CD8-positive, alpha-beta memory T cell (primary cell): ENCODE results near the gene NTN3. TPM values are rescaled to one million over a fixed set of nuclear protein-coding genes. Genes with fewer than 3 reads are reported as not detected.
A peak's percentile ranks its signal among the peaks of the same experiment; 100 is the strongest.

Experiments used
- CTCF ChIA-PET: fragments of 350-600 bp; sonication (Branson Sonifier 250); formaldehyde crosslinking; loops from one replicate; lab custom pipeline; 2021; ENCODE audit warnings: antibody characterized with exemption; lab: Charles Lee
- POLR2A ChIA-PET: fragments of 350-600 bp; sonication (Branson Sonifier 250); formaldehyde crosslinking; loops from one replicate; lab custom pipeline; 2021; ENCODE audit warnings: antibody characterized with exemption; lab: Charles Lee
- DNase-seq, 5 donors: peaks; one replicate each; pipeline versions ENCODE4 v3.0.0 to v3.0.0-alpha.2; 2020 to 2022; ENCODE audit warnings: mixed read lengths in 1 of 5
- H3K27ac ChIP-seq: one replicate; pipeline ENCODE4 v1.7.0; 2013; ENCODE audit warnings: low read depth, mild to moderate bottlenecking, low read length, moderate library complexity
- H3K27me3 ChIP-seq: 2 replicates; pipeline ENCODE4 v1.7.0; 2013; ENCODE audit warnings: low read length, mild to moderate bottlenecking; ENCODE audit not compliant: insufficient read depth, poor library complexity, severe bottlenecking
- H3K36me3 ChIP-seq: 2 replicates; pipeline ENCODE4 v1.7.0; 2013; ENCODE audit warnings: mild to moderate bottlenecking, low read length, moderate library complexity; ENCODE audit not compliant: insufficient read depth
- H3K4me1 ChIP-seq: 2 replicates; pipeline ENCODE4 v1.7.0; 2013; ENCODE audit warnings: mild to moderate bottlenecking, low read length, moderate library complexity; ENCODE audit not compliant: insufficient read depth
- H3K4me3 ChIP-seq: 2 replicates; pipeline ENCODE4 v1.7.0; 2013; ENCODE audit warnings: mild to moderate bottlenecking, low read length
- H3K9me3 ChIP-seq: 2 replicates; pipeline ENCODE4 v1.7.0; 2013; ENCODE audit warnings: mild to moderate bottlenecking, low read length
- H3K27ac Mint-ChIP-seq, 8 donors: one replicate each; pipeline ENCODE4 v1.8.0; 2020 to 2021; ENCODE audit warnings: mixed read lengths in 8 of 8, mild to moderate bottlenecking in 6 of 8, inconsistent platforms in 3 of 8, moderate library complexity in 3 of 8
- H3K27me3 Mint-ChIP-seq, 2 donors: one replicate each; pipeline ENCODE4 v1.8.0; 2020 to 2021; ENCODE audit warnings: mixed read lengths in 2 of 2, mild to moderate bottlenecking in 1 of 2, moderate library complexity in 1 of 2
- H3K36me3 Mint-ChIP-seq, 3 donors: one replicate each; pipeline ENCODE4 v1.8.0; 2020 to 2021; ENCODE audit warnings: mixed read lengths in 3 of 3, inconsistent platforms in 1 of 3, mild to moderate bottlenecking in 1 of 3
- H3K4me1 Mint-ChIP-seq, 3 donors: one replicate each; pipeline ENCODE4 v1.8.0; 2020 to 2021; ENCODE audit warnings: mixed read lengths in 3 of 3, inconsistent platforms in 1 of 3, mild to moderate bottlenecking in 1 of 3
- H3K4me3 Mint-ChIP-seq, 7 donors: one replicate each; pipeline ENCODE4 v1.8.0; 2020 to 2021; ENCODE audit warnings: mixed read lengths in 7 of 7, mild to moderate bottlenecking in 6 of 7, moderate library complexity in 4 of 7, inconsistent platforms in 2 of 7
- H3K9me3 Mint-ChIP-seq, 5 donors: one replicate each; pipeline ENCODE4 v1.8.0; 2020 to 2022; ENCODE audit warnings: mixed read lengths in 5 of 5, mild to moderate bottlenecking in 3 of 5, moderate library complexity in 2 of 5, inconsistent platforms in 1 of 5
- polyA plus RNA-seq: library from polyadenylated mRNA; unstranded; fragments of 300-500 nt; fragmentation: Illumina TruSeq; gene quantifications from one replicate; pipeline ENCODE4 v1.2.3, GENCODE V29; 2021
- total RNA-seq, 2 experiments: library from RNA; stranded (reverse); gene quantifications; one replicate each; pipeline ENCODE4 v1.2.3, GENCODE V29; 2021

NTN3 gene
- total and polyA plus RNA-seq, 3 experiments from 2014 or later, result not detected

DNA sequence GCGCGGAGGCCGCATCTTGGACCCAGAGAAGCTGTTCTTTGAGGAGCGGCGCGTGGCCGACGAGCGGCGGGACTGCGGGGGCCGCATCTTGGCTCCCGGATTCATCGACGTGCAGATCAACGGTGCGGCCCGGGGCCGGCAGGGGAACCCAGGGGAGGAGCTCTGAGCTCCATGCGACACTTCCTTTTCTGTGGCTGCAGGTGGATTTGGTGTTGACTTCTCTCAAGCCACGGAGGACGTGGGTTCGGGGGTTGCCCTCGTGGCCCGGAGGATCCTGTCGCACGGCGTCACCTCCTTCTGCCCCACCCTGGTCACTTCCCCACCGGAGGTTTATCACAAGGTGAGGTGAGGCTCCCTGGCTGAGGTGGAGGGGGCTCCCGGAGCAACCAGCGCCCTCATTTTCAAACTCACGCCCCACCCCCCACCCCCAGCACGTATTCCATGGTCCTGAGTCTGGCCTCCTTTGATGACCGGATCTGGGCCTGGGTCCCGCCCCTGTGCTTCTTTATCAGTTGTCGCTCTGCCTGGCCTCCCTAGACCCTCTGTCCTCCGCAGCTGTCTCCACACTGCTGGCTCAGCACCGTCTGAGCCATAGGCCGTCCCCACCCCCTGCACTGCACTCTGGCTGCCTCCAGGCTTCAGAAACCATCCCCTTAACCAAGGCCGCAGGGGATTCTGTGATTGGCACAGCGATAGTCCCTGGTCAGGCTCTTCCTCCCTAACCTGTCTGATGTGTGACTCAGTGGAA, 49.9 kb downstream of the NTN3 start:
- Histone ChIP-seq H3K27me3 (no peaks in the 10 kb centered on the region), H3K9me3 (no peaks in the 10 kb centered on the region), H3K4me1 (peaks cover 45% of the 10 kb centered on the region), H3K4me3 (peak overlapping the region; percentile 58), H3K27ac (peak overlapping the region; percentile 73), H3K36me3 (peaks cover 19% of the 10 kb centered on the region)
- peaks cover 0 to 65% (median 7%) of the 10 kb centered on the region in 3 donors for H3K36me3 Mint-ChIP-seq
- H3K27me3 Mint-ChIP-seq, result peaks cover 0 to 7% of the 10 kb centered on the region in 2 donors
- H3K27ac Mint-ChIP-seq, result peak overlapping the region; percentile 92 to 99 (median 96)
- DNase-seq, result peak; percentile 63 to 87 (median 85)
- ChIA-PET POLR2A (interaction anchor here (0.6 to 3.6 kb wide), 9 partner anchors 8 to 366 kb away, joined by 3 to 65 read pairs (median 5); partner anchors contain the start of genes CEMP1, PDPK1, PGP and TBC1D24), CTCF (interaction anchor here (0.9 to 1.8 kb wide), 3 partner anchors 8 to 20 kb away, joined by 3 to 12 read pairs (median 4); no protein-coding TSS in a partner anchor)
- H3K9me3 Mint-ChIP-seq, result no peaks in the 10 kb centered on the region
- peak overlapping the region; percentile 90 to 98 (median 92) for H3K4me3 Mint-ChIP-seq
- peaks cover 49 to 63% (median 50%) of the 10 kb centered on the region in 3 donors for H3K4me1 Mint-ChIP-seq

Other genes starting within 250 kb of the NTN3 start
- gene E4F1, start 247.7 kb upstream of the NTN3 start, total RNA-seq, result 10 to 100 TPM; 28.9 to 29.8 TPM
- gene E4F1, start 247.7 kb upstream of the NTN3 start, polyA plus RNA-seq, result 16.5 TPM
- 1 to 10 TPM; 1.4 to 1.5 TPM for gene DNASE1L2, start 234.9 kb upstream of the NTN3 start, total RNA-seq
- not detected for gene DNASE1L2, start 234.9 kb upstream of the NTN3 start, polyA plus RNA-seq
- gene ECI1, start 219.7 kb upstream of the NTN3 start, total RNA-seq, result 10 to 100 TPM; 30.3 to 33.1 TPM
- gene ECI1, start 219.7 kb upstream of the NTN3 start, polyA plus RNA-seq, result 45.9 TPM
- gene RNPS1, start 203.2 kb upstream of the NTN3 start, total RNA-seq, result 100 to 1,000 TPM; 367 to 382 TPM
- 312 TPM for gene RNPS1, start 203.2 kb upstream of the NTN3 start, polyA plus RNA-seq
- 1 to 10 TPM; 7.0 to 7.9 TPM for gene ABCA3, start 130.6 kb upstream of the NTN3 start, total RNA-seq
- gene ABCA3, start 130.6 kb upstream of the NTN3 start, polyA plus RNA-seq, result 4.1 TPM
- gene CCNF, start 41.9 kb upstream of the NTN3 start, total RNA-seq, result 10 to 100 TPM; 30.5 to 30.8 TPM
- 2.6 TPM for gene CCNF, start 41.9 kb upstream of the NTN3 start, polyA plus RNA-seq
- 10 to 100 TPM; 32.1 to 34.2 TPM for gene TEDC2, start 11.2 kb upstream of the NTN3 start, total RNA-seq
- gene TEDC2, start 11.2 kb upstream of the NTN3 start, polyA plus RNA-seq, result 0.56 TPM
- gene TBC1D24, start 3.8 kb downstream of the NTN3 start, total RNA-seq, result 10 to 100 TPM; 28.3 to 32.7 TPM
- gene TBC1D24, start 3.8 kb downstream of the NTN3 start, polyA plus RNA-seq, result 3.5 TPM
- gene ATP6V0C, start 42.7 kb downstream of the NTN3 start, total RNA-seq, result 100 to 1,000 TPM; 154 to 157 TPM
- 101 TPM for gene ATP6V0C, start 42.7 kb downstream of the NTN3 start, polyA plus RNA-seq
- 10 to 100 TPM; 34.1 to 35.5 TPM for gene AMDHD2, start 49.1 kb downstream of the NTN3 start, total RNA-seq
- 21.2 TPM for gene AMDHD2, start 49.1 kb downstream of the NTN3 start, polyA plus RNA-seq
- gene CEMP1, start 60.1 kb downstream of the NTN3 start, total RNA-seq, result under 1 TPM in 1 of 2 experiments, not detected in 1; 0.16 TPM
- 3.3 TPM for gene CEMP1, start 60.1 kb downstream of the NTN3 start, polyA plus RNA-seq
- gene PDPK1, start 66.7 kb downstream of the NTN3 start, total RNA-seq, result 10 to 100 TPM; 56.8 to 58.5 TPM
- 46.2 TPM for gene PDPK1, start 66.7 kb downstream of the NTN3 start, polyA plus RNA-seq
- 10 to 100 TPM; 49.7 to 50.5 TPM for gene KCTD5, start 211.2 kb downstream of the NTN3 start, total RNA-seq
- gene KCTD5, start 211.2 kb downstream of the NTN3 start, polyA plus RNA-seq, result 21.2 TPM
- gene PRSS27, start 248.9 kb downstream of the NTN3 start, total RNA-seq, result 1 to 10 TPM; 1.3 to 1.6 TPM
- gene PRSS27, start 248.9 kb downstream of the NTN3 start, polyA plus RNA-seq, result not detected